Measurements from ENCODE around the gene PRELID2.

The PRELID2 gene

DNA sequence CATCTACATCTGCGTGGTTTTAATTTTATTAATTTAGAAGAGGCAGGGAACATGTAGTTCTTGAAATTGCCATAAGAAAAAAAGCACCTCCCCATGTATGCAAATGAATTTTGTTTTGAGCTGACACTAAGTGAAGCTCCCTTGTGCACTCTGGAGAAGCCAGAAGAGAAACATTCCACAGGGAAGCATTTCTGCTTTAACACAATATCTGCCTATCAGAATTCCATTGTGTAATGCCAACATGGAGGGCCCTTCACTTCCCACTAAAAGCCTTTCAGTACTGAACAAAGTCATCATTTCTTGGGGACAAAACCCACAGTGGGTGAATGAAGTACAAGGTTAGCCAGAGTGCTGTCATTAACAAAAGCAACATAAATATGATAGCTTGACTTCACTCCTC is 59.7 kb downstream of the PRELID2 start:
- no peaks in the 10 kb centered on the region for H3K27me3 ChIP-seq (replicated peaks)
- H3K36me3 ChIP-seq (replicated peaks) = no peaks in the 10 kb centered on the region
- H3K4me3 ChIP-seq (ENCODE audit: low read depth, low read length) = no peak overlapping the region
- peak overlapping the region; percentile 87 for H3K27ac ChIP-seq
- no peak for DNase-seq
- no peak for TF ChIP-seq CTCF (IDR thresholded peaks at IDR 0.05; ENCODE audit: low read depth, low read length, missing control alignments)
- in situ Hi-C loops (cut with HindIII; ENCODE audit: low pct_ligation_motif_present, low sequenced_read_pairs) = no loop called here

DNA sequence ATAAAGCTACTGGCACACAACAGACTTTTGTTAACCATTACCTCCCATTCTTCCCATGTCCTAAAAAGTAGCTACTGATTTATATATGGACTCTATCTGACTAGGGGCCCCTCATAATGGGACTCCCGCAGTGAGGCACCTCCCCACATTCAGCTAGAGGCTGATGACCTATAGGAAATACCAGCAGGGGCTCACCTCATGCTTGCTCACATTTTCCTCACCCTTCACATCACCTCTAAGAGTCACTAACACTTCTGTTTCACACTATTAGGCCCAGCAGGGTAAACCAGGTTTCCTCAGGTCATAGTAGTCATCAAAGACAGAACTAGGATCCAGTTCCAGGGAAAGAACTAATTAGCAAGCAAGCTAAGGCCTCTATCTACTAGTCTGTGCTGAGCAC is 60.7 kb downstream of the PRELID2 start:
- H3K4me3 ChIP-seq (ENCODE audit: low read depth, low read length) = no peak overlapping the region
- H3K36me3 ChIP-seq (replicated peaks) = no peaks in the 10 kb centered on the region
- TF ChIP-seq CTCF (IDR thresholded peaks at IDR 0.05; ENCODE audit: low read depth, low read length, missing control alignments) = no peak
- no peaks in the 10 kb centered on the region for H3K27me3 ChIP-seq (replicated peaks)
- H3K27ac ChIP-seq = no peak overlapping the region
- in situ Hi-C loops (cut with HindIII; ENCODE audit: low pct_ligation_motif_present, low sequenced_read_pairs) = no loop called here
- DNase-seq = no peak

DNA sequence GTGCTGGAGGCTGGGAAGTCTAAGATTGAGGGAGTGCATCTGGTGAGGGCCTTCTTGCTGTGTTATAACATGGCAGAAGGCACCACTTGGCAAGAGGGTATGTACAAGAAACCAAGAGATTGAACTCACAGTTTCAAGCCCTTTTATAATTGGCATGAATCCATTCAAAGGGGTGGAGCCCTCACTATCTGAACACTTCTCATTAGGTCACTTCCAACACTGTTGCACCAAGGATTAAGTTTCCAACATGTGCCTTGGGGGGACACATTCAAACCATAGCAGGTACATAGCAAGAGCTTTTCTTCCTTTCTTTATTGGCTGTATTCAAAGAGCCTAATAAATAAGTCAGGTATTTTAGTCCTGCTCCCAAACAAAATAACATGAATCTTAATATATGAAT is 62.7 kb downstream of the PRELID2 start:
- no peak for DNase-seq
- Histone ChIP-seq H3K36me3 (replicated peaks) (no peaks in the 10 kb centered on the region), H3K27me3 (replicated peaks) (no peaks in the 10 kb centered on the region), H3K27ac (no peak overlapping the region), H3K4me3 (ENCODE audit: low read depth, low read length) (no peak overlapping the region)
- in situ Hi-C loops (cut with HindIII; ENCODE audit: low pct_ligation_motif_present, low sequenced_read_pairs) = no loop called here
- TF ChIP-seq CTCF (IDR thresholded peaks at IDR 0.05; ENCODE audit: low read depth, low read length, missing control alignments) = no peak

- in situ Hi-C loops (cut with HindIII; ENCODE audit: low pct_ligation_motif_present, low sequenced_read_pairs) = no loop called here
- TF ChIP-seq CTCF (IDR thresholded peaks at IDR 0.05; ENCODE audit: low read depth, low read length, missing control alignments) = no peak
Observed at GRCh38 chr5:145768863-145769262, 66.3 kb downstream of the PRELID2 start.

GRCh38 chr5:145764325-145764724 is 70.8 kb downstream of the PRELID2 start:
- in situ Hi-C loops (cut with HindIII; ENCODE audit: low pct_ligation_motif_present, low sequenced_read_pairs) = no loop called here
- DNase-seq = no peak

More at GRCh38 chr5:145768863-145769262, 66.3 kb downstream of the PRELID2 start:
- no peak for DNase-seq
- H3K27ac ChIP-seq = no peak overlapping the region
- no peaks in the 10 kb centered on the region for H3K36me3 ChIP-seq (replicated peaks)
- H3K27me3 ChIP-seq (replicated peaks) = no peaks in the 10 kb centered on the region
- H3K4me3 ChIP-seq (ENCODE audit: low read depth, low read length) = no peak overlapping the region

More at GRCh38 chr5:145764325-145764724, 70.8 kb downstream of the PRELID2 start:
- H3K4me3 ChIP-seq (ENCODE audit: low read depth, low read length) = no peak overlapping the region
- H3K36me3 ChIP-seq (replicated peaks) = no peaks in the 10 kb centered on the region
- no peak overlapping the region for H3K27ac ChIP-seq
- H3K27me3 ChIP-seq (replicated peaks) = no peaks in the 10 kb centered on the region
- no peak for TF ChIP-seq CTCF (IDR thresholded peaks at IDR 0.05; ENCODE audit: low read depth, low read length, missing control alignments)
